Fibroblast of pulmonary artery (primary cell): ENCODE measurements around the gene PIANP.
A peak's percentile ranks its signal among the peaks of the same experiment; 100 is the strongest.
"Not testable (repeated sequence)": the region's sequence is repeated elsewhere in the genome, so short reads cannot be mapped to it uniquely, and the experiment has no call there.

Source experiments
- DNase-seq: peaks from one replicate; pipeline ENCODE4 v3.0.0-alpha.2; 2010; ENCODE audit warnings: low read depth
- H3K4me3 ChIP-seq: replicated peaks from 2 replicates; pipeline ENCODE4 v1.5.1; 2011; ENCODE audit warnings: low read depth, mild to moderate bottlenecking, control low read depth, low read length, moderate library complexity
- CTCF ChIP-seq: IDR thresholded peaks from 2 replicates; pipeline ENCODE4 v1.5.1; 2011; ENCODE audit warnings: mild to moderate bottlenecking, control low read depth, low read length, inconsistent platforms; ENCODE audit errors: missing control alignments

The PIANP gene

DNA sequence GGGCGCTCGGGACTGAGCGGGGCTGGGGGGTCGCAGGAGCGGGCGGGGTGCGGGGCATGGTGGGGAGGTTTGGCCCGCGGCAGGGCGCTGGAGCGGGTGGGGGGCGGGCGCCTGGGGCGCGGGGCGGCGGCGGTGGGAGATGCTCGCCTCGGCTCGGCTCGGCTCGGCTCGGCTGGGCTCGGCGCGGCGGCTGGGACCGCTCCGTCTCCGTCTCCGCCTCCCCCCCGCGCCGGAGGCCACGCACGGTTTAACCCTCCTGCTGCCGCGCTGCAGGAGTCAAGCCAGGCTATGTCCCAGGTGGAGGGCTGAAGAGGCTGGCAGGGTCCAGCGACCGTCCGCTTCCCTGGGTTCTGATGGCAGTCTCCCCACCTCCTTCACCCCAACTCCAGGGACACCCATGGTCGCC, at the start of gene PIANP:
Gene PIANP, minus strand, starts transcription at position 170 of the 406 bp plus-strand sequence. CDS start 2,754 bp downstream, outside the sequence.
- no peak for TF ChIP-seq CTCF
- peak within 1 kb of the TSS; percentile 46 for H3K4me3 ChIP-seq
- no peak for DNase-seq

DNA sequence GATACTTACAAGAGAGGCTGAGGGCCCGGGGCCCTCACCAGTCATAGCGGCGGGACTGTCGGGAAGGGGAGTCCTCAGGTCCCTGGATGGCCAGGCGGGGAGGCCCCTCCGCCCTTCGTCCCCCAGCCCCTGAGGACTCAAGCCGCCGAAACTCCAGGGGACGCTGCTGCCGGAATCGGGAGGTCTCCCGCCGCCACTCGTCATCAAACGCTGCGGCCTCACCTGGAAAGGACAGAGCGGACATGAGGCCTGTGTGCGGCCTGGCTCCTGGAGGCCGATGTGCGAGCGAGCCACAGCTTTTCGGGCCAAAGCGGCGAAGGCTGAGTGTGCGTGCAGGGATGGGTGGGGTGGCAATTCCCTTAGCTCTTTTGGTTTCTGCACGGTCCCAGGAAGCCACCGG, 48.1 kb upstream of the PIANP start:
- no peak overlapping the region for H3K4me3 ChIP-seq
- no peak for DNase-seq
- TF ChIP-seq CTCF = no peak

DNA sequence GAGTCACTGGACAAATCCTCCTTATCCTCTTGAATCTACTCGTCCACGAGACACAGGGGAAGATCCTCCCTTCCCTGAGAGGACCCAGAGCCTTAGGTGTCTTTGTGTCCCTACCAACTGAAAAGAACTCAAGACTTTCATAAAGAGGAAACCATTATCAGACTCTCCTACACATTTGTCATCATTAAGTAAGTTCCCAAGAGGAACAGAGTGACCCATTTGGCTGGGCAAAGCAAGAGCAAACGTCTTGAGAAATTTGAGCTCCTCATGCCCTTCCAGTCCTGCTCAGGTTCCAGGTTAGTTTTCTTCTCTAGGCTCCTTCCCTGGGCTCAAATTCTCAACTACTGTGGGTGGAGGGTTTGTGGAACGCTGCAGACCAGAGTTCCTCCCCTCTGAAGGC, 46.6 kb upstream of the PIANP start:
- H3K4me3 ChIP-seq = no peak overlapping the region
- TF ChIP-seq CTCF = no peak
- no peak for DNase-seq

DNA sequence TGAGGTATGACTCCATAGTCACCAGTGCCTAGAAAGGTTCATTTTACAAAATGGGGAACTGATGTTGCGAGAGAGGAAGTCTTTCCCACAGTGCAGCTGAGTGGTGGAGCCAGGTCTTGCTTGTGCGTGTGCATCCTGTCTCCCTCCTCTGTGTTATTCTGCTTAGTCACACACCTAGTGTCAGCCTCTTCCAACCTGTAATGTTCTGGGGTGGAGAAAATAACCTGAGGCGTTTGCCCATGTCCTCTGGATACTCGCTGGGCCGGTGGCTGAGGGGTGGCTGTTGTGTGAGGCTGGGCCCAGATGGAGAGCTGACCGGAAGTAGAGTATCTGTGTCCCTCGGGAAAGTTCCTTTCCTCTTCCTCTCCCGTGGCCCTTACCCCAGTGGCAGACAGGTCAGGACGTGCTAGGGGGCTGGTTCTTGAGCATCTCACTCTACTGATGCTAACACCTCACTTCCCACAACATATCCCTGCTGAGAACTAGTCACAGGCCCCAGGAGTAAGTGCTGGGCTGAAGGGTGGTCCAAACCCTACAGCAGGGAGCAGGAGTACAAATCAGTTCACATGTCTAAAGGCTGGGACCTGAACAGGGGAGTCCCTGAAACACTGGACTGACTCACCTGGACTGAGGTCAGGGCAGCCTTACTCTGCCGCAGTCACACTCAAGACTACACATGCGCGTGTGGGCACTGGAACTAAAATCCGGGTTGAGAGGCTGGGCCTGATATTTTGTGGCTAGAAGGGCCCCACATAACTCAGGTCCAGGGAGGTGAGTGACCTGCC, 45.3 kb upstream of the PIANP start:
- DNase-seq = no peak
- H3K4me3 ChIP-seq = no peak overlapping the region
- TF ChIP-seq CTCF = no peak

DNA sequence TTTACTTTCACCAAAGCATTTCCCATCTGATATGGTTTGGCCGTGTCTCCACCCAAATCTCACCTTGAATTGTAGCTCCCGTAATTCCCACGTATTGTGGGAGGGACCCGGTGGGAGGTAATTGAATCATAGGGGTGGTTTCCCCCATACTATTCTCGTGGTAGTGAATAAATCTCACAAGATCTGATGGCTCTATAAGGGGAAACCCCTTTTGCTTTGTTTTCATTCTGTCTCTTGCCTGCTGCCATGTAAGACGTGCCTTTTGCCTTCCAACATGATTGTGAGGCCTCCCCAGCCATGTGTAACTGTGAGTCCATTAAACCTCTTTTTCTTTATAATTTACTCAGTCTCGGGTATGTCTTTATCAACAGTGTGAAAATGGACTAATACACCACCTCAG, 42.7 kb upstream of the PIANP start:
- not testable (repeated sequence) for H3K4me3 ChIP-seq, DNase-seq

GRCh38 chr12:6742834-6743233, 42.2 kb upstream of the PIANP start:
- TF ChIP-seq CTCF = no peak
- DNase-seq = no peak
- H3K4me3 ChIP-seq = no peak overlapping the region

- H3K4me3 ChIP-seq = not testable (repeated sequence)
Observed at GRCh38 chr12:6742080-6742479, 41.5 kb upstream of the PIANP start.

DNA sequence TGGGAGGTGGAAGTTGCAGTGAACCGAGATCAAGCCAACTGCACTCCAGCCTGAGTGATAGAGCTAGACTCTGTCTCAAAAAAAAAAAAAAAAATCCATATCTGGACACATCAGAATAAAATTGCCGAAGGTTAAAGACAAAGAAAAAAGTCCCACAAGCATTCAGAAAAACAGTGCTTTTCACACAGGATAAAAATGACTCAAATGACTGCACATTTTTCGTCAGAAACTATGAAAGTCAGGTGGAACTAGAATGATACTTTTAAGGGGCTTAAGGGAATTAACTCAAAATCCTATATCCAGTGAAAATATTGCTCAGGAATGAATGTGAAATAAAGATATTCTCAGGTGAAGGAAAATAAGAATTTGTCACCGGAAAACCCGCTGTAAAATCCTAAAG, 36.1 kb upstream of the PIANP start:
- TF ChIP-seq CTCF = no peak
- H3K4me3 ChIP-seq = no peak overlapping the region
- no peak for DNase-seq

More at GRCh38 chr12:6742080-6742479, 41.5 kb upstream of the PIANP start:
- DNase-seq = not testable (repeated sequence)
